GM18867 (cell line): Measurements from ENCODE around the gene DERL3.
A peak's percentile ranks its signal among the peaks of the same experiment; 100 is the strongest.

Experiments used
- ATAC-seq: cut with Tn5 transposase; IDR thresholded peaks from one replicate; pipeline ENCODE4 v1.9.1; 2021; ENCODE audit warnings: mild to moderate bottlenecking, moderate library complexity; ENCODE audit not compliant: unreplicated experiment

DERL3 gene

DNA sequence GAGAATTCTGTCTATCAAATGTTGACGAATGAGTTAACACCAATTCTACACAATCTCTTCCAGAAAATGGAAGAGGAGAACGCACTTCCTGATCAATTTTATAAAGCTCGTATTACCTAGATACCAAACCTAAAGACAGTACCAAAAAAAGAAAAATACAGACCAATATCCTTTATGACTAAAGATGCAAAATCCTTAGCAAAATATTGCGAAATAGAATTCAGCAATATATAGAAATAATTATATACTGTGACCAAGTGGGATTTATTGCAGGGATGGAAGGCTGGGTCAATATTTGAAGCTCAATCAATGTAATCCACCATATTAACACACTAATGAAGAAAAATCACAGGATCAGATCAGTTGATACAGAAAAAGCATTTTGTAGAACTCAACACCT is 26.4 kb downstream of the DERL3 start:
- ATAC-seq = no peak

DNA sequence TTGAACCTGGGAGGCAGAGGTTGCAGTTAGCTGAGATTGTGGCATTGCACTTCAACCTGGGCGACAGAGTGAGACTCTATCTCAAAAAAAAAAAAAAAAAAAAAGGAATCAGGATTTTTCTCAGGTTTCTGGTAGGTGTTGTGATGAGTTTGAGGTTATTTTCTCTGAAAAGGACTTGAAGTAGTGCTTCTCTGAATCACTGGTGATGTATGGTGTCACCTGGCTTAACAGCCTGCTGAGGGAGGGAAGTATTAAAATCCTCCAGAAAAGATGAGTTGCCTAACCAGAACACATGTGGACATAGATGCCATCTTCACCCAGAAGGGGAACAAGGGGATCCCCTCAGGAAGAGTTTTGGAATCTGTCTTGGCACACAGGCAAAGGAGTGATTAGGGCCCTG is 32.0 kb downstream of the DERL3 start:
- no peak for ATAC-seq

DNA sequence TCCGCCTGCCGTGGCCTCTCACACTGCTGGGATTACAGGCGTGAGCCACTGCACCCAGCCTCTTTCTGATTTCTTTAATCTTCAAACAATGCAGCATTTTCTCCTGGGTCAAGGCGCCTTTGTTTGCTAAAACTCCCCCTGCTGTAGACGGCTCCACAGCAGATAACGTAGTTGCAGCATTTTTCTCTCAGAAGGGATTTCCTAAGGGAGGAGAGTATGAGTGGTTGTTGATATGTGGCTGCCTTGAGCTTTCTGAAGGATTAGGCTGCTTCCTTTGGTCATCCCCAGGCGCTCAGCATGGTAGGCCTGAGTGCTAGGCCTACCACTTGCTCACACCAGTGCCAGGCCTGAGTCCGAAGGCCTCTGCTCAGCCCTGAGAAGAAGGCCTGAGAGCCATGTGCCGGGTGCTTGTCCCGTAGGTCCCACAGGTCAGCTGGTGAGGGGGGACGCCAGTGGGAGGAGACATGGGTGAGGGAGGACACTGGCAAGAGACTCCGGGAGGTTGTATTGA is 34.0 kb downstream of the DERL3 start:
- ATAC-seq = no peak

- ATAC-seq = no peak
Measured at GRCh38 chr22:23803001-23803819, 35.6 kb downstream of the DERL3 start.

DNA sequence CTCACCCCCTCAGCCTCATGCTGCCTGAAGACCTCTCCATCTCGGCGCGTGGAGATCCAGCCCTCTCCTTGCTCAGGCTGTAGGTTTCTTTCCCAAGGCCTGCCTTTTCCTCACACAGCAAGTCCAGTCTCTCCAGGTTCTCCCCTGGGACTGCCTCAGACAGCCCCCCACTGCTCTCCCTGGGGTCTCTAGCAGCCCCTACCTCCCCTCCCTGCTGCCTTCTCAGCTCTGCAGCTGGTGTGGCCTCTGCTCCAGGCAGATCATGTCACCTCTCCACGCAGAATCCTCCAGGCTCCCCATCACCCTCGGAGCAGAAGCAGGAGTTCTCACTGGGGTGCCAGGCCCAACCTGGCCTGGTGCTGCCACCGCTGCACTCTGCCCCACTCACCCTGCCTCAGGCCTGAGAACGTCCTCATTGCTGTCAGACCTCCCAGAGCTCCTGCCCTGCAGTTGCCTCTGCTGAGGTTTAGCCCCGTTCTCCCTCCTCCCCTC is 36.9 kb downstream of the DERL3 start:
- ATAC-seq = no peak

DNA sequence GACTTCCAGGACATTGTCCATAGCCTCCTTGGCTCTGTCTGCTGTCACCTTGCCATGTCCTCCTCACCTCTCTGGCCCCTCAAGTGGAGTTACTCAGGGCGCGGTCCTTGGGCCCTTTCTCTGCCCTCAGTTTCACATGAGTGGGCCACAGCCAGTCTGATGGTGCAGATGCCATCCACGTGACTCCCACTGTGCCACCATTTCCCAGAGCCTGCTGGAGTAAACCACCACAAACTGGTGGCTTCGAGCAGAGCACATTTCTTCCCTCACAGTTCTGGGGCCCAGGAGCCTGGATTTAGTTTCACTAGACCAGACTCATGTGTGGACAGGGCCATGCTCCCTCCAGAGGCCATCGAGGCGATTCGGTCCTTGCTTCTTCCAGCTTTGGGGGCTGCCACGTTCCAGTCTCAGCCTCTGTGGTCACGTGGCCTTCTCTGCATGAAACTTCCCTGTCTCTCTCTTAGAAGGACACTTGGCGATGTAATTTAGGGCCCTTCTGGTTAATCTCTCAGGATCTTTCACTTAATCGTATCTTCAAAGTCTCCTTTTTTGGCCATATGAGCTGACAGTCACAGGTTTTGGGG is 37.5 kb downstream of the DERL3 start:
- ATAC-seq = peak; percentile 16

GRCh38 chr22:23800297-23801237 is 38.2 kb downstream of the DERL3 start:
- peak; percentile 32 for ATAC-seq

GRCh38 chr22:23796461-23796860 is 42.3 kb downstream of the DERL3 start:
- ATAC-seq = no peak

DNA sequence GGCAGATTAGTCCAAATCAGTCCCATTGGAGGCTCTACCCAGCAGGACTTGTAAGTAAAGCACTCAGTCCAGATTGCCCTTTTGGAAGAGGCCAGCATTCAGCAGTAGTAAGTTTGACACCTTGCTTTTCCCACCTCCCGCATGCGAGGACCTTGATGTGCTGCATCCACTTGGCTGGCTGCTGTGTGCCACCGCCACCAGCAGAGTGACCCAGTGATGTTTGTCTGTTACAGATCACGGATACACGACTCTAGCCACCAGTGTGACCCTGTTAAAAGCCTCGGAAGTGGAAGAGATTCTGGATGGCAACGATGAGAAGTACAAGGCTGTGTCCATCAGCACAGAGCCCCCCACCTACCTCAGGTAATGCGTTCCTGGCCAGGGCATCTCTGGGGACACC is 45.5 kb downstream of the DERL3 start:
- ATAC-seq = no peak

DNA sequence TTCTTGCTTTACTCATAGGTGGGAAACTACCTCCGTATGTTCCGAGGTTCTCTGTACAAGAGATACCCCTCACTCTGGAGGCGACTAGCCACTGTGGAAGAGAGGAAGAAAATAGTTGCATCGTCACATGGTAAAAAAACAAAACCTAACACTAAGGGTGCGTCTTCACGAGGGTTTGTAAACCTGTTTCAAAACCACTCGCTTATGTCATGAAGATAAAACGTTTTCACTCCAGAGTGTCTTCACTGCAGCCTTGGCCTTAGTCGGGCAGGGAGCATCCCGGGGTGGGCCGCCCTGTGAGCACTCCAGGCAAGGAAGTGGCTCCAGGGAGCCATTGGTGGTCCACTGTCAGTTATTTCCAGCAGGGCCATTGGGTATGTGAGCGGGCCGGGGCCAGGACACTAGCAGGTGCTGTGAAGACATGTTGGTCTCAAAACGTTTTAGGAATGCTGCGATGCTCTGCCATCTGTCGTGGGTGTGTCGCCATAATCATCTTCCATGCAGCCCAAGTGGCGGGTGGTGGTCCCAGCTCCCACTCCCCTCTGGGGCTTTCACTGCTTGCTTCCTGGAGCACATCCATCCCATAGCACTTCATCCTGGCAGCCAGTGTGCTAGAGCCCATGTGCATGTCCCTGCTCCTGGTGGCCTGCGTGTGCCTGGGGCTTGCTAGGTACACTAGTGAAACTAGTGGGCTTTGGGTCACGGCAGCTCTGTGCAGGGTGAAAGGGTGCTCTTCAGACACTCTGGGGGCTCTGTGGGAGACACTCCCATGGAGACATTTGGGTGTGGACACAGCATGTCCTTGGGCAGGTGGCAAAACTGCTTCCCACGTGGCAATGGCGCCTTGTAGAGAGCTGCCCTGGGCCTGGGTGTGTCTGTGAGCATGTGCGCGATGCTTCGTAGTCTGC is 46.8 kb downstream of the DERL3 start:
- ATAC-seq = no peak

DNA sequence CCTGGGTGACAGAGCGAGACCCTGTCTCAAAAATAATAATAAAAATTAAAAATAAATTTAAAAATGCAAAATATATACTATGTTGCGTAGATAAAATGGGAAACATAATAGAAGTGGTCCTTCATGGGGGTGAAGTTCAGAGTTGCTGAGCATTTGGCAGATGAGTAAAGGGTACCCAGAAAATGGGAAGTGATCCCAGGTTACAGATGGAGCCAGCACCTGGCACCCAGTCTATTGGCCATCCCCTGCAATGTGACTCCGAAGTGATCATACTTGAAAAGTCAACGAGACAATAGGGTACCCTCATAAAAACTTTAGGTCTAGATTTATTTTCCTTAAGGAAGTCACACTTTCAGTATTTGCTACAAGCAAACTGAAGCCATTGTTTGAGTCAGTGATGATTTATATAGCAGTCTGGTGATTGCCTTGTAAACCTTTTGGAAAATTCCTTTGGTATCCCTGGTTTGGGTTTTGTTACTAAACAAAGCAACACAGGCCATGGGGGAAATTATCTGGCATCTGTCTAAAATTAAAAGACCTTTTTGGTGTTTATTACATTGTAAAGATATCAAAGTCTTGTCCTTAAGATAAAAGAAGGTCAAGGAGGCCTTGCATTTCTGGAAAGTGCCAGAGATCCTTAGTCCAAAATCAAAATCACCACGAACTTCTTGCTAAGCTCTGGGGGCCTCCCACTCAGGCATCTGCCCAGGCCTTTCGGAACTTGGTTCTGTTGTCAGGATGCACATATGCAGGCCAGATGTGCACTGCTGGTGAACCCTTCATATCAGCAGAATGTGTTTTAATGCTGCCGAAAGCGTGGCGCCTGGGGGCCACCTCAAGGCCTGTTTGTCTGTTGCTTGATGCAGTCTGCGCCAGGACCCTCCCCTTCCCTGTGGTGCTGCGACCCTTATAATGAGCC is 47.7 kb downstream of the DERL3 start:
- ATAC-seq = no peak

GRCh38 chr22:23789638-23790037 is 49.2 kb downstream of the DERL3 start:
- ATAC-seq = no peak

DNA sequence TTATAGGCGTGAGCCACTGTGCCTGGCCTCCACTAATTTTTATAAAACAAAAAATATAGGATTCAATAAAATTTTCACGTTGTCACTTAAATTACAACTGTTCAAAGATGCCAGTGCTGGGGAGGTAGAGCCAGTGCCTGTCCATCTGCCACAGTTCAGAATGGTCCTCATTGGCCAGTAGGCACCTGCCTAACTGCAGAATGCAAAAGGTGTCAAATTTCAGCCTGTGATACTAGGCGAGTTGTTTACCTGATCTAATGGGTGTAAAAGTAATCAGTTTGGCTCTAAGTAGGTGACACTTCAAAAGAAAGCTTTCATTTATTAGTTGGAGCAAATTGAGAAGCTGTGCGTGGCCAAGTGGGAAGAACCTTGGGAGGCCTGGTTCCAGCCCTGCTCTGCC is 49.7 kb downstream of the DERL3 start:
- no peak for ATAC-seq

- no peak for ATAC-seq
Measured at GRCh38 chr22:23787910-23788309, 50.9 kb downstream of the DERL3 start.

DNA sequence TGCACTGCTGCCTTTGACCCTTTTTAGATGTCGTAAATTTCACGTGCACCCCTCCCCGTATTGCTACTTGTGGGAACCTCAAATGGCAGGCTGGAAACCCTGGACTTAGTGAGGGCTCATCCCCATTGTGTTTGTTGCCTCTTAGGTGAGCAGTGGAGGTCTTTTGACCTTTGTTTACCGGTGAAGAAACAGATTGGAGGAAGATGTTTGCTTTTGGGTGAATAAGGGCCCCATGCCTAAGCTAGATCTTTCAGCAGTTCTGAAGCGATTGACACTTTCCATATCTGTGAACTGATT is 51.3 kb downstream of the DERL3 start:
- ATAC-seq = no peak

DNA sequence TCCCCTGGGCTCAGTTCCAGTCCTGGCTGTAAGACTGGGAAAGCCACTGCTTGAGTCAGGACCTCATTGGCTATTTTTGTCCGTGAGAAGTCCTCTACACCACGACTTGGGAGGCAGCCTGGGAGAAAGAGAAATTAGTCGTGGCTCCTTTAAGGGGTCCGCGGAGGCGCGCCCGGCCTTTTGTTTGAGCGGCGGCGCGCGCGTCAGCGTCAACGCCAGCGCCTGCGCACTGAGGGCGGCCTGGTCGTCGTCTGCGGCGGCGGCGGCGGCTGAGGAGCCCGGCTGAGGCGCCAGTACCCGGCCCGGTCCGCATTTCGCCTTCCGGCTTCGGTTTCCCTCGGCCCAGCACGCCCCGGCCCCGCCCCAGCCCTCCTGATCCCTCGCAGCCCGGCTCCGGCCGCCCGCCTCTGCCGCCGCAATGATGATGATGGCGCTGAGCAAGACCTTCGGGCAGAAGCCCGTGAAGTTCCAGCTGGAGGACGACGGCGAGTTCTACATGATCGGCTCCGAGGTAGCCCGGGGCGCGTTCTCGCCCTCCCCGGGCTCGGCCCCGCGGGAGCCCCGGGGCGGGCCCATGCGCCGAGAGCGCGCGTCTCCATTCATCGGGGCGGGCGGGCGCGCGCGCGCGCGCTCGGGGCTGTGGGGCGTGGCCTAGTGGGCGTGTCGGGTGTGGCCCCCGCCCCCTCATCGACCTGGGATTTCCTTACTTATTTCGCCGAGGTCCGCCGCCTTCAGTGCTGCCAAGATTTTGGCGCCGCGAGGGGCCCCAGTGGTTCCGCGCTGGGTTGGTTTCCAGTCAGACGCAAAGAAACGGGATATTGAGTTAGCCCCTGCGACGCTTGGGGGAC is 51.8 kb downstream of the DERL3 start, which contains the start of gene SMARCB1:
Gene SMARCB1, plus strand, starts transcription at position 215 of the 848 bp plus-strand sequence. Its CDS starts 204 bp downstream, at position 419.
- ATAC-seq = peak; percentile 70

DNA sequence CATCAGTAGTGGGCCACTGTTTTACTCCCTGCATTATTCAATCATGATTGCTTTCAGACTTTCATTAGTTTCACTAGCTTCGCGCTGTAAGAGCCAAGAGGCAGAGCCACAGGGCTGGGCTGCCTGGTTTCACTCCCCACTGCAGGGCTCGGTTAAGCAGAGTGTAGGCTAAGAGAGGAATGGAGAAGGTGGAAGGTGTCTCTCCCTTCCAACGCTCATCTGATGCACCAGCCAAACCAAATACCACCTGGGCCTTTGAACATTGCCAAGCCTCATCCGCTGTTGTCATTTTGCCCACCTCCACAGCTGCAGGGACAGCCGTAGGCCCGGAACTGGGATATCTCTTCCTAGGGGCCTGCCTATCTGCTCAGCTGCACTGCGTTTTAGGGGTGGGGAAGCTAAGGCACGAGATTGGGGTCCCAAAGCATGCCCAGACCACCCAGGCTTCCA is 52.5 kb downstream of the DERL3 start:
- ATAC-seq = no peak
